SK-N-SH (cell line): Measurements from ENCODE around the gene CFAP43. TPM values are rescaled to one million over a fixed set of nuclear protein-coding genes. Genes with fewer than 3 reads are reported as not detected.

Experiments
- CTCF ChIA-PET: fragments of 300-600, 350-600 bp; formaldehyde crosslinking; extraction: SDS; loops from one replicate; lab custom pipeline; 2021; lab: Yijun Ruan, JAX
- POLR2A ChIA-PET: fragments of 350-600 bp; sonication (Branson Sonifier 250); formaldehyde crosslinking; extraction: SDS; loops from one replicate; lab custom pipeline; 2020; ENCODE audit warnings: antibody characterized with exemption, inconsistent platforms; lab: Yijun Ruan, JAX
- DNase-seq: peaks from one replicate; pipeline ENCODE4 v3.0.0; 2012
- H2AFZ ChIP-seq: fragments of 200-600 bp; sonication (generic); 2 replicates; pipeline ENCODE4 v1.8.1; 2016; ENCODE audit warnings: antibody characterized with exemption, mild to moderate bottlenecking, low read depth
- H3F3A ChIP-seq: fragments of 200-600 bp; sonication (generic); replicated peaks from 2 replicates; pipeline ENCODE3; 2016; ENCODE audit warnings: antibody characterized with exemption, mild to moderate bottlenecking; ENCODE audit not compliant: insufficient read depth
- H3K27ac ChIP-seq, 2 experiments: fragments of 200-500 bp in 1 of 2; fragments of 200-600 bp in 1 of 2; sonication (Bioruptor generic) in 1 of 2; sonication (generic), shearing (Covaris generic) in 1 of 2; 2 replicates each; pipeline versions ENCODE4 v1.5.1 to v1.6.1; 2014 to 2016; ENCODE audit warnings: low read depth in 2 of 2, inconsistent platforms in 1 of 2, low read length in 1 of 2, mild to moderate bottlenecking in 1 of 2, mixed read lengths in 1 of 2
- H3K27me3 ChIP-seq: fragments of 200-600 bp; sonication (generic), shearing (Covaris generic); 2 replicates; pipeline ENCODE4 v1.6.1; 2016; ENCODE audit warnings: mixed run types; ENCODE audit not compliant: insufficient read depth
- H3K36me3 ChIP-seq, 2 experiments: fragments of 200-500 bp in 1 of 2; fragments of 200-600 bp in 1 of 2; sonication (Bioruptor generic) in 1 of 2; sonication (generic) in 1 of 2; replicated peaks in 1 of 2; 2 replicates each; pipeline versions ENCODE3 to v1.5.1; 2014 to 2016; ENCODE audit warnings: low read length in 1 of 2, mild to moderate bottlenecking in 1 of 2; ENCODE audit not compliant: insufficient read depth in 2 of 2, control insufficient read depth in 1 of 2
- H3K4me1 ChIP-seq, 2 experiments: fragments of 200-500 bp in 1 of 2; fragments of 200-600 bp in 1 of 2; sonication (Bioruptor generic) in 1 of 2; sonication (generic), shearing (Covaris generic) in 1 of 2; 2 replicates each; pipeline versions ENCODE4 v1.5.1 to v1.6.1; 2014 to 2016; ENCODE audit warnings: low read depth in 1 of 2, low read length in 1 of 2, mixed run types in 1 of 2; ENCODE audit not compliant: insufficient read depth in 2 of 2, control insufficient read depth in 1 of 2
- H3K4me2 ChIP-seq: fragments of 200-600 bp; sonication (generic), shearing (Covaris generic); 2 replicates; pipeline ENCODE4 v1.6.1; 2017; ENCODE audit warnings: mixed run types
- H3K4me3 ChIP-seq, 2 experiments: fragments of 200-500 bp in 1 of 2; fragments of 200-600 bp in 1 of 2; sonication (Bioruptor generic) in 1 of 2; sonication (generic), shearing (Covaris generic) in 1 of 2; 2 replicates each; pipeline versions ENCODE4 v1.5.1 to v1.8.1; 2014 to 2016; ENCODE audit warnings: low read depth in 2 of 2, inconsistent platforms in 1 of 2, low read length in 1 of 2, mild to moderate bottlenecking in 1 of 2, mixed read lengths in 1 of 2, moderate library complexity in 1 of 2
- H3K79me2 ChIP-seq: fragments of 200-600 bp; sonication (generic); 2 replicates; pipeline ENCODE4 v1.8.1; 2017; ENCODE audit warnings: mild to moderate bottlenecking; ENCODE audit not compliant: insufficient read depth
- H3K9ac ChIP-seq: fragments of 200-600 bp; sonication (generic); 2 replicates; pipeline ENCODE4 v1.6.1; 2017; ENCODE audit warnings: mixed run types
- H3K9me2 ChIP-seq: fragments of 200-600 bp; sonication (generic); 2 replicates; pipeline ENCODE4 v1.6.1; 2017; ENCODE audit warnings: mixed run types
- H3K9me3 ChIP-seq: fragments of 200-600 bp; sonication (generic); 2 replicates; pipeline ENCODE4 v1.6.1; 2017; ENCODE audit warnings: mixed run types, mild to moderate bottlenecking, moderate library complexity
- H4K20me1 ChIP-seq: fragments of 200-600 bp; sonication (generic); 2 replicates; pipeline ENCODE4 v1.6.1; 2017; ENCODE audit warnings: mild to moderate bottlenecking, mixed run types; ENCODE audit not compliant: insufficient read depth
- CHD2 ChIP-seq: fragments of 150-350 bp; IDR thresholded peaks from 2 replicates; pipeline ENCODE4 v1.6.1; 2018; ENCODE audit warnings: low read length; ENCODE audit not compliant: partially characterized antibody
- EP300 ChIP-seq, 2 experiments: IDR thresholded peaks; 2 replicates each; pipeline versions ENCODE4 v1.4.0 to v1.6.1; 2012; ENCODE audit warnings: borderline replicate concordance in 1 of 2, low read depth in 1 of 2, low read length in 1 of 2
- FOXM1 ChIP-seq: IDR thresholded peaks from 2 replicates; pipeline ENCODE4 v1.4.0; 2012; ENCODE audit warnings: low read depth, mild to moderate bottlenecking
- GABPA ChIP-seq: IDR thresholded peaks from 2 replicates; pipeline ENCODE4 v1.4.0; 2012; ENCODE audit warnings: low read depth, mild to moderate bottlenecking
- GATA2 ChIP-seq: sonication (generic); formaldehyde crosslinking; IDR thresholded peaks from 2 replicates; pipeline ENCODE4 v1.5.0; 2020; ENCODE audit warnings: mild to moderate bottlenecking, missing genetic modification reagents
- IRF3 ChIP-seq: fragments of 150-350 bp; IDR thresholded peaks from 2 replicates; pipeline ENCODE4 v1.6.1; 2016; ENCODE audit warnings: mild to moderate bottlenecking, low read depth, low read length
- JUND ChIP-seq: IDR thresholded peaks from 2 replicates; pipeline ENCODE4 v1.4.0; 2012
- MAX ChIP-seq: IDR thresholded peaks from 2 replicates; pipeline ENCODE4 v1.4.0; 2012; ENCODE audit warnings: low read depth
- MEF2A ChIP-seq: IDR thresholded peaks from 2 replicates; pipeline ENCODE4 v1.4.0; 2012; ENCODE audit warnings: low read depth, borderline replicate concordance
- MXI1 ChIP-seq: IDR thresholded peaks from 2 replicates; pipeline ENCODE4 v1.6.1; 2012; ENCODE audit warnings: mild to moderate bottlenecking, low read depth, low read length, improper control_type of control experiment
- NFIC ChIP-seq: IDR thresholded peaks from 2 replicates; pipeline ENCODE4 v1.4.0; 2012; ENCODE audit warnings: borderline replicate concordance
- NRF1 ChIP-seq: IDR thresholded peaks from 2 replicates; pipeline ENCODE4 v1.6.1; 2012; ENCODE audit warnings: low read depth, mild to moderate bottlenecking, low read length
- PBX3 ChIP-seq: IDR thresholded peaks from 2 replicates; pipeline ENCODE4; 2012
- POLR2AphosphoS5 ChIP-seq: IDR thresholded peaks from 2 replicates; pipeline ENCODE4 v1.6.1; 2012; ENCODE audit warnings: low read depth, low read length
- RAD21 ChIP-seq: IDR thresholded peaks from 2 replicates; pipeline ENCODE4 v1.6.1; 2012; ENCODE audit warnings: mild to moderate bottlenecking, low read length
- RCOR1 ChIP-seq: fragments of 150-350 bp; IDR thresholded peaks from 2 replicates; pipeline ENCODE4 v1.6.1; 2017; ENCODE audit warnings: antibody characterized with exemption, low read length
- REST ChIP-seq: IDR thresholded peaks from 2 replicates; pipeline ENCODE4 v1.6.1; 2012; ENCODE audit warnings: mild to moderate bottlenecking, low read depth, low read length, moderate library complexity
- SIN3A ChIP-seq: IDR thresholded peaks from 2 replicates; pipeline ENCODE4 v1.6.1; 2012; ENCODE audit warnings: low read depth, mild to moderate bottlenecking, low read length, moderate library complexity, borderline replicate concordance
- SMC3 ChIP-seq: IDR thresholded peaks from 2 replicates; pipeline ENCODE4 v1.6.1; 2012; ENCODE audit warnings: low read depth, low read length, improper control_type of control experiment
- TAF1 ChIP-seq: IDR thresholded peaks from 2 replicates; pipeline ENCODE4 v1.6.1; 2012; ENCODE audit warnings: low read depth, mild to moderate bottlenecking, low read length, moderate library complexity, borderline replicate concordance
- WGBS: methylation state at CpG from one replicate; pipeline ENCODE4 v1.1.6; 2017; ENCODE audit warnings: low lambda C conversion rate; 5-methylcytosine and 5-hydroxymethylcytosine counted together
- polyA plus RNA-seq, 3 experiments: library from polyadenylated mRNA; depleted of rRNA; stranded (reverse); fragments of >200 nt; gene quantifications; 2 replicates each; pipeline ENCODE4 v1.2.3, GENCODE V29; 2012

Gene CFAP43
- polyA plus RNA-seq, 1 of the 3 experiments (the other 2 are of a cell fraction) = 0.35 TPM

- peaks cover 0 to 5% of the 10 kb centered on the region in 2 experiments; a peak in 2 of 4 replicates for H3K4me1 ChIP-seq
- WGBS = 4% methylated on average over 20 of the region's 20 CpGs
- H3K9me2 ChIP-seq = no peaks in the 10 kb centered on the region
- POLR2A ChIA-PET = interaction anchor here (0.8 to 1.0 kb wide), 3 partner anchors 24 to 111 kb away, joined by 3 to 4 read pairs (median 3); partner anchors contain the start of gene SFR1
- H3F3A ChIP-seq = peaks cover 4% of the 10 kb centered on the region
- H3K4me2 ChIP-seq = peak overlapping the region; percentile 94
- H3K4me3 ChIP-seq = peak overlapping the region; percentile 77 to 97
- CTCF ChIA-PET = interaction anchor here (0.6 to 1.9 kb wide), 2 partner anchors 59 to 1927 kb away, joined by 4 read pairs; no protein-coding TSS in a partner anchor
- peak overlapping the region; percentile 100 for H2AFZ ChIP-seq
- H3K27ac ChIP-seq = no peak overlapping the region
- DNase-seq = no peak
- no peaks in the 10 kb centered on the region for H3K27me3 ChIP-seq
- H4K20me1 ChIP-seq = no peaks in the 10 kb centered on the region
- H3K9ac ChIP-seq = peak overlapping the region; percentile 75
- H3K9me3 ChIP-seq = peaks cover 6% of the 10 kb centered on the region
- no peaks in the 10 kb centered on the region for H3K36me3 ChIP-seq
- no peak for TF ChIP-seq POLR2AphosphoS5
- TF ChIP-seq SIN3A = no peak
- TF ChIP-seq TAF1 = no peak
- no peak for TF ChIP-seq RCOR1
- TF ChIP-seq GATA2 (CRISPR knock-in tag) = no peak
- no peak for TF ChIP-seq GABPA
- no peak for TF ChIP-seq NFIC
- no peak for TF ChIP-seq MAX
- no peak for TF ChIP-seq JUND
- TF ChIP-seq SMC3 = no peak
- no peak for TF ChIP-seq EP300 (IDR thresholded peaks at IDR 0.05; ENCODE audit: borderline replicate concordance in 1 of 2, low read depth in 1 of 2, low read length in 1 of 2)
- no peak for TF ChIP-seq PBX3
- TF ChIP-seq NRF1 = no peak
- TF ChIP-seq FOXM1 = no peak
- no peak for TF ChIP-seq RAD21
- H3K79me2 ChIP-seq = no peaks in the 10 kb centered on the region
These were observed 494 bp upstream of the CFAP43 start for GRCh38 chr10:104232613-104233102.

GRCh38 chr10:104230490-104230889, 1.7 kb downstream of the CFAP43 start:
- peaks cover 0 to 5% of the 10 kb centered on the region in 2 experiments; a peak in 2 of 4 replicates for H3K4me1 ChIP-seq
- H3F3A ChIP-seq = peaks cover 4% of the 10 kb centered on the region
- ChIA-PET POLR2A (no interaction called here), CTCF (interaction anchor here (0.9 kb wide), 1 partner anchor 20 kb away, joined by 3 read pairs; no protein-coding TSS in a partner anchor)
- H3K79me2 ChIP-seq = no peaks in the 10 kb centered on the region
- peaks cover 6% of the 10 kb centered on the region for H3K9me3 ChIP-seq
- H3K36me3 ChIP-seq = no peaks in the 10 kb centered on the region
- no peak overlapping the region for H3K4me2 ChIP-seq
- no peak overlapping the region for H3K9ac ChIP-seq
- H3K27ac ChIP-seq = no peak overlapping the region
- no peaks in the 10 kb centered on the region for H3K27me3 ChIP-seq
- TF ChIP-seq IRF3 (no peak), REST (no peak), PBX3 (no peak), MXI1 (no peak), CHD2 (no peak), MEF2A (no peak), GABPA (no peak)
- H4K20me1 ChIP-seq = no peaks in the 10 kb centered on the region
- H2AFZ ChIP-seq = no peak overlapping the region
- no peaks in the 10 kb centered on the region for H3K9me2 ChIP-seq
- no peak for DNase-seq
- 88% methylated on average over 4 of the region's 4 CpGs for WGBS
- H3K4me3 ChIP-seq = no peak overlapping the region
